SK-N-SH (cell line): Measurements from ENCODE around the gene INO80C. TPM values are rescaled to one million over a fixed set of nuclear protein-coding genes. Genes with fewer than 3 reads are reported as not detected.

Source experiments
- CTCF ChIA-PET: fragments of 300-600, 350-600 bp; formaldehyde crosslinking; extraction: SDS; loops from one replicate; lab custom pipeline; 2021; lab: Yijun Ruan, JAX
- POLR2A ChIA-PET: fragments of 350-600 bp; sonication (Branson Sonifier 250); formaldehyde crosslinking; extraction: SDS; loops from one replicate; lab custom pipeline; 2020; ENCODE audit warnings: antibody characterized with exemption, inconsistent platforms; lab: Yijun Ruan, JAX
- DNase-seq: peaks from one replicate; pipeline ENCODE4 v3.0.0; 2012
- H2AFZ ChIP-seq: fragments of 200-600 bp; sonication (generic); 2 replicates; pipeline ENCODE4 v1.8.1; 2016; ENCODE audit warnings: antibody characterized with exemption, mild to moderate bottlenecking, low read depth
- H3F3A ChIP-seq: fragments of 200-600 bp; sonication (generic); replicated peaks from 2 replicates; pipeline ENCODE3; 2016; ENCODE audit warnings: antibody characterized with exemption, mild to moderate bottlenecking; ENCODE audit not compliant: insufficient read depth
- H3K27ac ChIP-seq, 2 experiments: fragments of 200-500 bp in 1 of 2; fragments of 200-600 bp in 1 of 2; sonication (Bioruptor generic) in 1 of 2; sonication (generic), shearing (Covaris generic) in 1 of 2; 2 replicates each; pipeline versions ENCODE4 v1.5.1 to v1.6.1; 2014 to 2016; ENCODE audit warnings: low read depth in 2 of 2, inconsistent platforms in 1 of 2, low read length in 1 of 2, mild to moderate bottlenecking in 1 of 2, mixed read lengths in 1 of 2
- H3K27me3 ChIP-seq: fragments of 200-600 bp; sonication (generic), shearing (Covaris generic); 2 replicates; pipeline ENCODE4 v1.6.1; 2016; ENCODE audit warnings: mixed run types; ENCODE audit not compliant: insufficient read depth
- H3K36me3 ChIP-seq, 2 experiments: fragments of 200-500 bp in 1 of 2; fragments of 200-600 bp in 1 of 2; sonication (Bioruptor generic) in 1 of 2; sonication (generic) in 1 of 2; replicated peaks in 1 of 2; 2 replicates each; pipeline versions ENCODE3 to v1.5.1; 2014 to 2016; ENCODE audit warnings: low read length in 1 of 2, mild to moderate bottlenecking in 1 of 2; ENCODE audit not compliant: insufficient read depth in 2 of 2, control insufficient read depth in 1 of 2
- H3K4me1 ChIP-seq, 2 experiments: fragments of 200-500 bp in 1 of 2; fragments of 200-600 bp in 1 of 2; sonication (Bioruptor generic) in 1 of 2; sonication (generic), shearing (Covaris generic) in 1 of 2; 2 replicates each; pipeline versions ENCODE4 v1.5.1 to v1.6.1; 2014 to 2016; ENCODE audit warnings: low read depth in 1 of 2, low read length in 1 of 2, mixed run types in 1 of 2; ENCODE audit not compliant: insufficient read depth in 2 of 2, control insufficient read depth in 1 of 2
- H3K4me2 ChIP-seq: fragments of 200-600 bp; sonication (generic), shearing (Covaris generic); 2 replicates; pipeline ENCODE4 v1.6.1; 2017; ENCODE audit warnings: mixed run types
- H3K4me3 ChIP-seq, 2 experiments: fragments of 200-500 bp in 1 of 2; fragments of 200-600 bp in 1 of 2; sonication (Bioruptor generic) in 1 of 2; sonication (generic), shearing (Covaris generic) in 1 of 2; 2 replicates each; pipeline versions ENCODE4 v1.5.1 to v1.8.1; 2014 to 2016; ENCODE audit warnings: low read depth in 2 of 2, inconsistent platforms in 1 of 2, low read length in 1 of 2, mild to moderate bottlenecking in 1 of 2, mixed read lengths in 1 of 2, moderate library complexity in 1 of 2
- H3K79me2 ChIP-seq: fragments of 200-600 bp; sonication (generic); 2 replicates; pipeline ENCODE4 v1.8.1; 2017; ENCODE audit warnings: mild to moderate bottlenecking; ENCODE audit not compliant: insufficient read depth
- H3K9ac ChIP-seq: fragments of 200-600 bp; sonication (generic); 2 replicates; pipeline ENCODE4 v1.6.1; 2017; ENCODE audit warnings: mixed run types
- H3K9me2 ChIP-seq: fragments of 200-600 bp; sonication (generic); 2 replicates; pipeline ENCODE4 v1.6.1; 2017; ENCODE audit warnings: mixed run types
- H3K9me3 ChIP-seq: fragments of 200-600 bp; sonication (generic); 2 replicates; pipeline ENCODE4 v1.6.1; 2017; ENCODE audit warnings: mixed run types, mild to moderate bottlenecking, moderate library complexity
- H4K20me1 ChIP-seq: fragments of 200-600 bp; sonication (generic); 2 replicates; pipeline ENCODE4 v1.6.1; 2017; ENCODE audit warnings: mild to moderate bottlenecking, mixed run types; ENCODE audit not compliant: insufficient read depth
- CHD2 ChIP-seq: fragments of 150-350 bp; IDR thresholded peaks from 2 replicates; pipeline ENCODE4 v1.6.1; 2018; ENCODE audit warnings: low read length; ENCODE audit not compliant: partially characterized antibody
- ELF1 ChIP-seq: IDR thresholded peaks from 2 replicates; pipeline ENCODE4 v1.4.0; 2012
- EP300 ChIP-seq, 2 experiments: IDR thresholded peaks; 2 replicates each; pipeline versions ENCODE4 v1.4.0 to v1.6.1; 2012; ENCODE audit warnings: borderline replicate concordance in 1 of 2, low read depth in 1 of 2, low read length in 1 of 2
- EZH2phosphoT487 ChIP-seq: fragments of 200-600 bp; sonication (generic); IDR thresholded peaks from 2 replicates; pipeline ENCODE4 v1.6.1; 2017; ENCODE audit warnings: low read depth, mixed run types, mild to moderate bottlenecking, antibody characterized with exemption, moderate library complexity, borderline replicate concordance
- FOSL2 ChIP-seq: IDR thresholded peaks from 2 replicates; pipeline ENCODE4 v1.4.0; 2012; ENCODE audit warnings: low read depth, mild to moderate bottlenecking, moderate library complexity, borderline replicate concordance
- FOXJ3 ChIP-seq: sonication (generic); formaldehyde crosslinking; IDR thresholded peaks from 2 replicates; pipeline ENCODE4 v1.5.1; 2020; ENCODE audit warnings: mild to moderate bottlenecking, missing genetic modification reagents
- FOXM1 ChIP-seq: IDR thresholded peaks from 2 replicates; pipeline ENCODE4 v1.4.0; 2012; ENCODE audit warnings: low read depth, mild to moderate bottlenecking
- JUND ChIP-seq: IDR thresholded peaks from 2 replicates; pipeline ENCODE4 v1.4.0; 2012
- MEF2A ChIP-seq: IDR thresholded peaks from 2 replicates; pipeline ENCODE4 v1.4.0; 2012; ENCODE audit warnings: low read depth, borderline replicate concordance
- POLR2AphosphoS5 ChIP-seq: IDR thresholded peaks from 2 replicates; pipeline ENCODE4 v1.6.1; 2012; ENCODE audit warnings: low read depth, low read length
- RCOR1 ChIP-seq: fragments of 150-350 bp; IDR thresholded peaks from 2 replicates; pipeline ENCODE4 v1.6.1; 2017; ENCODE audit warnings: antibody characterized with exemption, low read length
- REST ChIP-seq: IDR thresholded peaks from 2 replicates; pipeline ENCODE4 v1.6.1; 2012; ENCODE audit warnings: mild to moderate bottlenecking, low read depth, low read length, moderate library complexity
- RFX5 ChIP-seq: IDR thresholded peaks from 2 replicates; pipeline ENCODE4 v1.6.1; 2012; ENCODE audit warnings: mild to moderate bottlenecking, improper control_type of control experiment, low read length
- SIN3A ChIP-seq: IDR thresholded peaks from 2 replicates; pipeline ENCODE4 v1.6.1; 2012; ENCODE audit warnings: low read depth, mild to moderate bottlenecking, low read length, moderate library complexity, borderline replicate concordance
- TAF1 ChIP-seq: IDR thresholded peaks from 2 replicates; pipeline ENCODE4 v1.6.1; 2012; ENCODE audit warnings: low read depth, mild to moderate bottlenecking, low read length, moderate library complexity, borderline replicate concordance
- TCF12 ChIP-seq: IDR thresholded peaks from 2 replicates; pipeline ENCODE4 v1.4.0; 2012
- ZBTB33 ChIP-seq: IDR thresholded peaks from 2 replicates; pipeline ENCODE4 v1.4.0; 2012; ENCODE audit warnings: low read depth, borderline replicate concordance
- WGBS: methylation state at CpG from one replicate; pipeline ENCODE4 v1.1.6; 2017; ENCODE audit warnings: low lambda C conversion rate; 5-methylcytosine and 5-hydroxymethylcytosine counted together
- polyA plus RNA-seq, 3 experiments: library from polyadenylated mRNA; depleted of rRNA; stranded (reverse); fragments of >200 nt; gene quantifications; 2 replicates each; pipeline ENCODE4 v1.2.3, GENCODE V29; 2012
- TF ChIP-seq, protein P1 (sequence below): fragments of 150-350 bp; IDR thresholded peaks from 2 replicates; pipeline ENCODE4 v1.6.1; 2016; ENCODE audit warnings: mild to moderate bottlenecking, low read depth, low read length
- TF ChIP-seq, protein P2 (sequence below): IDR thresholded peaks from 2 replicates; pipeline ENCODE4 v1.4.0; 2012; ENCODE audit warnings: low read depth, borderline replicate concordance
- TF ChIP-seq, protein P3 (sequence below): IDR thresholded peaks from 2 replicates; pipeline ENCODE4 v1.4.0; 2012; ENCODE audit warnings: low read depth

INO80C gene
- polyA plus RNA-seq, 1 of the 3 experiments (the other 2 are of a cell fraction): 17.0 TPM

- POLR2A ChIA-PET: no interaction called here
These were observed 15.6 kb upstream of the INO80C start for GRCh38 chr18:35513181-35513936.

GRCh38 chr18:35512761-35513160 is 15.0 kb upstream of the INO80C start:
- H3K27me3 ChIP-seq: no peaks in the 10 kb centered on the region
- H3K4me2 ChIP-seq: no peak overlapping the region
- no peak overlapping the region for H3K27ac ChIP-seq
- no peaks in the 10 kb centered on the region for H3K36me3 ChIP-seq
- no peaks in the 10 kb centered on the region; a peak in 2 of 4 replicates for H3K4me1 ChIP-seq
- no peaks in the 10 kb centered on the region for H4K20me1 ChIP-seq
- 56% methylated on average over 2 of the region's 2 CpGs for WGBS
- POLR2A ChIA-PET: no interaction called here
- no peaks in the 10 kb centered on the region for H3K9me2 ChIP-seq
- H3K79me2 ChIP-seq: no peaks in the 10 kb centered on the region
- H3K9me3 ChIP-seq: no peaks in the 10 kb centered on the region
- no peak overlapping the region for H3K9ac ChIP-seq
- no peak for DNase-seq
- H3F3A ChIP-seq: no peaks in the 10 kb centered on the region
- no peak overlapping the region for H2AFZ ChIP-seq
- CTCF ChIA-PET: no interaction called here
- no peak overlapping the region for H3K4me3 ChIP-seq
- no peak for TF ChIP-seq TCF12
- TF ChIP-seq, protein P1, sequence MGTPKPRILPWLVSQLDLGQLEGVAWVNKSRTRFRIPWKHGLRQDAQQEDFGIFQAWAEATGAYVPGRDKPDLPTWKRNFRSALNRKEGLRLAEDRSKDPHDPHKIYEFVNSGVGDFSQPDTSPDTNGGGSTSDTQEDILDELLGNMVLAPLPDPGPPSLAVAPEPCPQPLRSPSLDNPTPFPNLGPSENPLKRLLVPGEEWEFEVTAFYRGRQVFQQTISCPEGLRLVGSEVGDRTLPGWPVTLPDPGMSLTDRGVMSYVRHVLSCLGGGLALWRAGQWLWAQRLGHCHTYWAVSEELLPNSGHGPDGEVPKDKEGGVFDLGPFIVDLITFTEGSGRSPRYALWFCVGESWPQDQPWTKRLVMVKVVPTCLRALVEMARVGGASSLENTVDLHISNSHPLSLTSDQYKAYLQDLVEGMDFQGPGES: no peak
- TF ChIP-seq, protein P2, sequence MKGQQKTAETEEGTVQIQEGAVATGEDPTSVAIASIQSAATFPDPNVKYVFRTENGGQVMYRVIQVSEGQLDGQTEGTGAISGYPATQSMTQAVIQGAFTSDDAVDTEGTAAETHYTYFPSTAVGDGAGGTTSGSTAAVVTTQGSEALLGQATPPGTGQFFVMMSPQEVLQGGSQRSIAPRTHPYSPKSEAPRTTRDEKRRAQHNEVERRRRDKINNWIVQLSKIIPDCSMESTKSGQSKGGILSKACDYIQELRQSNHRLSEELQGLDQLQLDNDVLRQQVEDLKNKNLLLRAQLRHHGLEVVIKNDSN: no peak
- TF ChIP-seq, protein P3, sequence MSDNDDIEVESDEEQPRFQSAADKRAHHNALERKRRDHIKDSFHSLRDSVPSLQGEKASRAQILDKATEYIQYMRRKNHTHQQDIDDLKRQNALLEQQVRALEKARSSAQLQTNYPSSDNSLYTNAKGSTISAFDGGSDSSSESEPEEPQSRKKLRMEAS: no peak
- no peak for TF ChIP-seq POLR2AphosphoS5
- TF ChIP-seq MEF2A: no peak
- no peak for TF ChIP-seq ZBTB33
- no peak for TF ChIP-seq EZH2phosphoT487

More at GRCh38 chr18:35513181-35513936, 15.6 kb upstream of the INO80C start:
- H3K4me1 ChIP-seq: no peaks in the 10 kb centered on the region; a peak in 2 of 4 replicates
- no peak overlapping the region for H2AFZ ChIP-seq
- H3K4me3 ChIP-seq: no peak overlapping the region
- WGBS: 62% methylated on average over 7 of the region's 7 CpGs
- no peaks in the 10 kb centered on the region for H3K9me2 ChIP-seq
- TF ChIP-seq FOXJ3 (no peak), EP300 (IDR thresholded peaks at IDR 0.05; ENCODE audit: borderline replicate concordance in 1 of 2, low read depth in 1 of 2, low read length in 1 of 2) (no peak), FOSL2 (no peak), POLR2AphosphoS5 (no peak), TAF1 (no peak), RCOR1 (no peak), CHD2 (no peak), JUND (no peak), REST (no peak), RFX5 (no peak), ELF1 (no peak), FOXM1 (no peak), SIN3A (no peak), EZH2phosphoT487 (no peak)
- CTCF ChIA-PET: no interaction called here
- H3K4me2 ChIP-seq: no peak overlapping the region
- H3F3A ChIP-seq: no peaks in the 10 kb centered on the region
- H3K27me3 ChIP-seq: no peaks in the 10 kb centered on the region
- no peaks in the 10 kb centered on the region for H4K20me1 ChIP-seq
- no peak overlapping the region for H3K27ac ChIP-seq
- no peaks in the 10 kb centered on the region for H3K36me3 ChIP-seq
- no peaks in the 10 kb centered on the region for H3K9me3 ChIP-seq
- DNase-seq: no peak
- no peaks in the 10 kb centered on the region for H3K79me2 ChIP-seq
- no peak overlapping the region for H3K9ac ChIP-seq
